AG04450 (cell line): Measurements from ENCODE around the gene SYTL1. TPM values are rescaled to one million over a fixed set of nuclear protein-coding genes. Genes with fewer than 3 reads are reported as not detected.

ENCODE experiments used
- CTCF ChIA-PET: fragments of 300-600, 350-600 bp; formaldehyde crosslinking; extraction: SDS; loops from one replicate; lab custom pipeline; 2022; ENCODE audit warnings: antibody characterized with exemption, inconsistent platforms; lab: Charles Lee
- POLR2A ChIA-PET: fragments of 350-600 bp; formaldehyde crosslinking; extraction: SDS; loops from one replicate; lab custom pipeline; 2021; ENCODE audit warnings: antibody characterized with exemption, inconsistent platforms; lab: Yijun Ruan, JAX
- DNase-seq: peaks from one replicate; pipeline ENCODE4 v3.0.0-alpha.2; 2011; ENCODE audit warnings: low read depth, low spot score
- H3K27ac ChIP-seq: one replicate; pipeline ENCODE4 v1.5.1; 2012; ENCODE audit warnings: low read depth, low read length, control low read depth
- H3K27me3 ChIP-seq: one replicate; pipeline ENCODE4 v1.6.0; 2012; ENCODE audit warnings: low read length; ENCODE audit not compliant: control insufficient read depth, insufficient read depth
- H3K4me3 ChIP-seq: 2 replicates; pipeline ENCODE4 v1.5.1; 2011; ENCODE audit warnings: mild to moderate bottlenecking, low read depth, low read length, control low read depth
- H3K9me3 ChIP-seq: 2 replicates; pipeline ENCODE4 v1.5.1; 2012; ENCODE audit warnings: low read length; ENCODE audit not compliant: control insufficient read depth, insufficient read depth
- polyA plus RNA-seq: library from polyadenylated mRNA; depleted of rRNA; stranded (reverse); fragments of >200 nt; gene quantifications from 2 replicates; pipeline ENCODE4 v1.2.3, GENCODE V29; 2011
- TF ChIP-seq, protein P1 (sequence below): IDR thresholded peaks from 2 replicates; pipeline ENCODE4 v1.5.1; 2011; ENCODE audit warnings: low read depth, low read length, control low read depth, inconsistent platforms

The SYTL1 gene
- polyA plus RNA-seq, 1 experiment, result 0.35 TPM

DNA sequence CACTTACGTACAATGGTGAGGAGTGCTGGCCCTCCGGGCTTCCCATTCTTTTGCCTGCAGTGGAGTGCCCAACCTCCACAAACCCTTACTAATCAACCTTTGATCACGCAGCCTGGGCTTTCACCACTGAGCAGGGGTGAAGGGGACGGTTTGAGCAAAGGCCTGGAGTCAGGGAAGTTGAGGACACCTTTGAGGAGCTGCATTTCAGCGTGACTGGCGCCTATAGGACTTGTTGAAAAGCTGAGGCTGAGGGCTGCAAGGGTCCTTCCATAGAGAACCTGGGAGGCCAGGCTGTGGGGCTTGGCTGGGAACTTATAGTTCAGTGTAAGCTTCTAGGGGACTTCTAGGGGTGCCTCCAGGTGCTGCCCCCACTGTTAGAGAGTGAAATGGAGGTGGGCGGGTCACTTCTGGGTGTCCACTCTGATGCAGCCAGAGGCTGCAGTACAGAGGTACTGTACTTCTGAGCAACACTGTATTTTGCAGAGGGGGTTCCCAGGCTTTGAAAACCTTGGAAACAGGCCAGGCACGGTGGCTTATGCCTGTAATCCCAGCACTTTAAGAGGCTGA is 9.8 kb downstream of the SYTL1 start:
- no peak for DNase-seq
- ChIA-PET POLR2A (interaction anchor here (1.4 kb wide), 1 partner anchor 14 kb away, joined by 4 read pairs; no protein-coding TSS in a partner anchor), CTCF (interaction anchor here (0.6 to 1.3 kb wide), 2 partner anchors 19 to 689 kb away, joined by 3 to 6 read pairs; no protein-coding TSS in a partner anchor)
- no peak overlapping the region for H3K27ac ChIP-seq
- H3K27me3 ChIP-seq, result no peaks in the 10 kb centered on the region
- H3K4me3 ChIP-seq, result no peak overlapping the region
- no peaks in the 10 kb centered on the region; the same call in 1 of the 2 replicates for H3K9me3 ChIP-seq
- TF ChIP-seq, protein P1, sequence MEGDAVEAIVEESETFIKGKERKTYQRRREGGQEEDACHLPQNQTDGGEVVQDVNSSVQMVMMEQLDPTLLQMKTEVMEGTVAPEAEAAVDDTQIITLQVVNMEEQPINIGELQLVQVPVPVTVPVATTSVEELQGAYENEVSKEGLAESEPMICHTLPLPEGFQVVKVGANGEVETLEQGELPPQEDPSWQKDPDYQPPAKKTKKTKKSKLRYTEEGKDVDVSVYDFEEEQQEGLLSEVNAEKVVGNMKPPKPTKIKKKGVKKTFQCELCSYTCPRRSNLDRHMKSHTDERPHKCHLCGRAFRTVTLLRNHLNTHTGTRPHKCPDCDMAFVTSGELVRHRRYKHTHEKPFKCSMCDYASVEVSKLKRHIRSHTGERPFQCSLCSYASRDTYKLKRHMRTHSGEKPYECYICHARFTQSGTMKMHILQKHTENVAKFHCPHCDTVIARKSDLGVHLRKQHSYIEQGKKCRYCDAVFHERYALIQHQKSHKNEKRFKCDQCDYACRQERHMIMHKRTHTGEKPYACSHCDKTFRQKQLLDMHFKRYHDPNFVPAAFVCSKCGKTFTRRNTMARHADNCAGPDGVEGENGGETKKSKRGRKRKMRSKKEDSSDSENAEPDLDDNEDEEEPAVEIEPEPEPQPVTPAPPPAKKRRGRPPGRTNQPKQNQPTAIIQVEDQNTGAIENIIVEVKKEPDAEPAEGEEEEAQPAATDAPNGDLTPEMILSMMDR, result no peak

DNA sequence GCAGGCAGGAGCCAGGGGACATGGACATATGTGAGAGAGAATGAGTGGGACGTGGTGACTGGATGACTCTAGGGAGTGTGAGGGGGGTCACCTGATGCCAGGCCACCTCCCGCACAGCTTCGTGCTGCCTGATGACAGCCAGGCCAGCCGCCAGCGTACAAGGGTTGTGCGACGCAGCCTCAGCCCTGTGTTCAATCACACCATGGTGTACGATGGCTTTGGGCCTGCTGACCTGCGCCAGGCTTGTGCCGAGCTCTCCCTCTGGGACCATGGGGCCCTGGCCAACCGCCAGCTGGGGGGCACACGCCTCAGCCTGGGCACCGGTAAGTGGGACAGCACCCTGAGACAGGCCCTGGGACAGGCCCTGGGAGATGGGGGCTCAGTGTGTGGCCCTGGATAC is 11.3 kb downstream of the SYTL1 start:
- no peak for DNase-seq
- ChIA-PET CTCF (interaction anchor here (1.2 kb wide), 1 partner anchor 52 kb away, joined by 3 read pairs; no protein-coding TSS in a partner anchor), POLR2A (no interaction called here)
- no peaks in the 10 kb centered on the region; the same call in 1 of the 2 replicates for H3K9me3 ChIP-seq
- H3K27me3 ChIP-seq, result no peaks in the 10 kb centered on the region
- H3K27ac ChIP-seq, result no peak overlapping the region
- H3K4me3 ChIP-seq, result no peak overlapping the region
- TF ChIP-seq, protein P1, result no peak

DNA sequence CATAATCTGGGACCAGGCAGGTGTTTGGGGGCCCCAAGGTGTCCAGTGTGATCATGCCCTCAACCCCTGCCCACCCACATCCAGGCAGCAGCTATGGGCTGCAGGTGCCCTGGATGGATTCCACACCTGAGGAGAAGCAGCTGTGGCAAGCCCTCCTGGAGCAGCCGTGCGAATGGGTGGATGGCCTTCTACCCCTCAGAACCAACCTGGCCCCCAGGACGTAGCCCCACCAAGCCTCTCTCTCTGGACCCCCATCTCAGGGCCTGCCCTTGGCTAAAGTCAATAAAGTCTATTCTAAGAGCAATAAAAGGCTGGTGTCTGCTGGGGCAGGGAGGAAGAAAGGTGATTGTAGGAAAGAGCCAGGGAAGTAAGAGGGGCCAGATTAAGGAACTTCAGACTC is 11.8 kb downstream of the SYTL1 start:
- CTCF ChIA-PET, result interaction anchor here (1.2 kb wide), 1 partner anchor 53 kb away, joined by 3 read pairs; no protein-coding TSS in a partner anchor
- Histone ChIP-seq H3K4me3 (no peak overlapping the region), H3K9me3 (no peaks in the 10 kb centered on the region; the same call in 1 of the 2 replicates), H3K27me3 (no peaks in the 10 kb centered on the region), H3K27ac (no peak overlapping the region)
- DNase-seq, result no peak
- TF ChIP-seq, protein P1, result no peak
- POLR2A ChIA-PET, result no interaction called here

DNA sequence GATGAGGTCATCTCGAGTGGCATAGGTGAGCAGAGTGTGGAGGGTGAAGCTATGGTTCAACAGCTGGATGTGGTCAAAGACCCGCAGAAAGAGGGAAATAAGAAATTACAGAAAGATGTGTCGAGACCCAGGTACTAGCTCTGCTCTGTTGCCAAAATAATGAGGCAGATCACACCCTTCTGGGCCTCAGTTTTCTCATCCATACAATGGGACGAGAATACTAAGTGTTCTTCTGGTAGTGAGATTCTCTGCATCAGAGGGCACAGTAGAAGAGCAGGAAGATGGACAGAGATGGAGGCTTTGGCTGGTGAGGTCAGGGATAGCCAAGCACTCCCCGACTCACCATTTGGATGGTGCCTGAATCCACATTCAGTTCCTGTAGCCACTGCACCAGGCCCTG is 13.9 kb downstream of the SYTL1 start:
- no peak for DNase-seq
- POLR2A ChIA-PET, result no interaction called here
- no peak overlapping the region for H3K4me3 ChIP-seq
- TF ChIP-seq, protein P1, result no peak
- CTCF ChIA-PET, result interaction anchor here (0.9 to 2.3 kb wide), 5 partner anchors 23 to 252 kb away, joined by 3 to 9 read pairs (median 3); no protein-coding TSS in a partner anchor
- no peak overlapping the region for H3K27ac ChIP-seq
- H3K27me3 ChIP-seq, result no peaks in the 10 kb centered on the region
- no peaks in the 10 kb centered on the region; the same call in 1 of the 2 replicates for H3K9me3 ChIP-seq

DNA sequence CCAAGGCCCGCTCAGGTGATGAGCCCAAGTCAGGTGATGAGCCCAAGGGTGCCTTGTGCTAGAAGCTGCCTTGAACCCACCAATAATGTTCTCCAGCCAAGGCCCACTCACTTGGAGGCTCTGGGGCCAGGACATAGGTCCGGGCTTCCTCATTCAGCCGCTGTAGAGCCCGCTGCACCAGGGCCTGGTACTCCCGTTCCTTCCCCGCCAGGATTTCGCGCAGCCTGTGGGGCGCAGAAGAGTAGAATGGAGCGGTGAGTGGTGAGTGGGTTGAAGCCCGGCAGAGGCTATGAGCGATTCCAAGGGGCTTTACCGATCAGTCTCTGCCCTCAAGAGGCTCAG is 14.4 kb downstream of the SYTL1 start:
- ChIA-PET CTCF (interaction anchor here (0.6 to 2.3 kb wide), 7 partner anchors 10 to 257 kb away, joined by 3 to 9 read pairs (median 3); no protein-coding TSS in a partner anchor), POLR2A (no interaction called here)
- H3K9me3 ChIP-seq, result no peaks in the 10 kb centered on the region; the same call in 1 of the 2 replicates
- TF ChIP-seq, protein P1, result no peak
- H3K27me3 ChIP-seq, result no peaks in the 10 kb centered on the region
- no peak for DNase-seq
- no peak overlapping the region for H3K27ac ChIP-seq
- H3K4me3 ChIP-seq, result no peak overlapping the region
